ENCODE results near the gene TMEM125. TPM values are rescaled to one million over a fixed set of nuclear protein-coding genes. Genes with fewer than 3 reads are reported as not detected.

Gene TMEM125
- polyA plus RNA-seq, 3 donors, result not detected

DNA sequence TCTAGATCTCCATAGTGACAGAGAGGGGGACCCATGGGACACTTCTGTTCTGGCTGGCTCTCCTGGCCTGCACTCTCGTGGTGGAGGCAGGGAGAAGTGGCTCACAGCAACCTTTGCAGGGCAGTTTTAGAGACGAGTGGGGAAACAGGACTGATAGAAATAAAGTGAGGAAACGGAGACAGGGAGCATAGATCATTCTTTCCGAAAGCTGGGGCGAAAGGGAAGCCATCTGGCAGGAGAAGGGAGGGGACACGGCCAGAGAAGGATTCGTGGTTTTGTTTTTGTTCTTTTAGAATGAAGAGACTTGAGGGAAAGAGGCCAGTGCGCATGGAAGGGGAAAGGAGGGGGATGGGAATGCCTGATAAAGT, 34.5 kb downstream of the TMEM125 start:
- Histone ChIP-seq H3K9me3 (replicated peaks in 1 of 2; ENCODE audit: control insufficient read depth in 1 of 2, insufficient read depth in 1 of 2, low read length in 2 of 2) (no peaks in the 10 kb centered on the region), H3K36me3 (replicated peaks in 1 of 2; ENCODE audit: control insufficient read depth in 1 of 2, insufficient read depth in 2 of 2, low read length in 2 of 2) (no peaks in the 10 kb centered on the region), H3K79me2 (ENCODE audit: insufficient read depth, low read length) (no peaks in the 10 kb centered on the region), H3K4me1 (ENCODE audit: control insufficient read depth in 1 of 2, insufficient read depth in 2 of 2, low read length in 2 of 2) (peaks cover 0 to 5% of the 10 kb centered on the region in 2 donors), H3K4me2 (replicated peaks; ENCODE audit: extremely low read depth, low read length, poor library complexity, severe bottlenecking) (no peak overlapping the region), H4K20me1 (ENCODE audit: insufficient read depth, low read length) (no peaks in the 10 kb centered on the region), H2AFZ (ENCODE audit: insufficient read depth, low read depth, low read length, poor library complexity, severe bottlenecking) (peak overlapping the region; percentile 29), H3K27me3 (ENCODE audit: control insufficient read depth in 2 of 2, insufficient read depth in 2 of 2, low read length in 2 of 2) (no peaks in the 10 kb centered on the region), H3K9ac (ENCODE audit: insufficient read depth, low read length, poor library complexity, severe bottlenecking) (no peak overlapping the region), H3K27ac (ENCODE audit: low read depth in 1 of 2, low read length in 2 of 2) (no peak overlapping the region), H3K4me3 (replicated peaks in 1 of 3; ENCODE audit: low read depth in 2 of 3, low read length in 3 of 3) (no peak overlapping the region)
- 10% methylated on average over 6 of the region's 8 CpGs for WGBS (ENCODE audit: insufficient coverage)
- Mint-ChIP-seq H3K9me3 (peaks cover 0 to 2% (median 0%) of the 10 kb centered on the region in 7 donors), H3K4me1 (peaks cover 8% of the 10 kb centered on the region), H3K4me3 (no peak overlapping the region), H3K27ac (peak overlapping the region in 1 of 7 donors; percentile 55), H3K36me3 (no peaks in the 10 kb centered on the region), H3K27me3 (ENCODE audit: low read depth in 3 of 3) (peaks cover 0 to 4% (median 2%) of the 10 kb centered on the region in 3 donors)
- no peak for DNase-seq
- TF ChIP-seq, protein P1, sequence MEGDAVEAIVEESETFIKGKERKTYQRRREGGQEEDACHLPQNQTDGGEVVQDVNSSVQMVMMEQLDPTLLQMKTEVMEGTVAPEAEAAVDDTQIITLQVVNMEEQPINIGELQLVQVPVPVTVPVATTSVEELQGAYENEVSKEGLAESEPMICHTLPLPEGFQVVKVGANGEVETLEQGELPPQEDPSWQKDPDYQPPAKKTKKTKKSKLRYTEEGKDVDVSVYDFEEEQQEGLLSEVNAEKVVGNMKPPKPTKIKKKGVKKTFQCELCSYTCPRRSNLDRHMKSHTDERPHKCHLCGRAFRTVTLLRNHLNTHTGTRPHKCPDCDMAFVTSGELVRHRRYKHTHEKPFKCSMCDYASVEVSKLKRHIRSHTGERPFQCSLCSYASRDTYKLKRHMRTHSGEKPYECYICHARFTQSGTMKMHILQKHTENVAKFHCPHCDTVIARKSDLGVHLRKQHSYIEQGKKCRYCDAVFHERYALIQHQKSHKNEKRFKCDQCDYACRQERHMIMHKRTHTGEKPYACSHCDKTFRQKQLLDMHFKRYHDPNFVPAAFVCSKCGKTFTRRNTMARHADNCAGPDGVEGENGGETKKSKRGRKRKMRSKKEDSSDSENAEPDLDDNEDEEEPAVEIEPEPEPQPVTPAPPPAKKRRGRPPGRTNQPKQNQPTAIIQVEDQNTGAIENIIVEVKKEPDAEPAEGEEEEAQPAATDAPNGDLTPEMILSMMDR (IDR thresholded peaks at IDR 0.05), result no peak
- intact Hi-C loops (cut with micrococcal nuclease), result no loop called here

DNA sequence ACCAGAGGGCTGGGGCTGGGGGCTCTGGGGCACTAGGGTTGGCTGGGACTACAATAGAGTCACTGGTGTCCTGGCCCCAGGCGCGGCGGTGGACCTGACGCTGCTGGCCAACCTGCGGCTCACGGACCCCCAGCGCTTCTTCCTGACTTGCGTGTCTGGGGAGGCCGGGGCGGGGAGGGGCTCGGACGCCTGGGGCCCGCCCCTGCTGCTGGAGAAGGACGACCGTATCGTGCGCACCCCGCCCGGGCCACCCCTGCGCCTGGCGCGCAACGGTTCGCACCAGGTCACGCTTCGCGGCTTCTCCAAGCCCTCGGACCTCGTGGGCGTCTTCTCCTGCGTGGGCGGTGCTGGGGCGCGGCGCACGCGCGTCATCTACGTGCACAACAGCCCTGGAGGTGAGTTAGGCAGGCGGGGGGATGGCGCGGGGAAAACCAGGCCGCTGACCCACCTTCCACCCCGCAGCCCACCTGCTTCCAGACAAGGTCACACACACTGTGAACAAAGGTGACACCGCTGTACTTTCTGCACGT, 35.1 kb downstream of the TMEM125 start:
- Histone ChIP-seq H3K4me3 (replicated peaks in 1 of 3; ENCODE audit: low read depth in 2 of 3, low read length in 3 of 3) (no peak overlapping the region), H3K27ac (ENCODE audit: low read depth in 1 of 2, low read length in 2 of 2) (no peak overlapping the region), H3K9me3 (replicated peaks in 1 of 2; ENCODE audit: control insufficient read depth in 1 of 2, insufficient read depth in 1 of 2, low read length in 2 of 2) (no peaks in the 10 kb centered on the region), H2AFZ (ENCODE audit: insufficient read depth, low read depth, low read length, poor library complexity, severe bottlenecking) (no peak overlapping the region), H3K79me2 (ENCODE audit: insufficient read depth, low read length) (no peaks in the 10 kb centered on the region), H3K4me1 (ENCODE audit: control insufficient read depth in 1 of 2, insufficient read depth in 2 of 2, low read length in 2 of 2) (peaks cover 0 to 5% of the 10 kb centered on the region in 2 donors), H3K9ac (ENCODE audit: insufficient read depth, low read length, poor library complexity, severe bottlenecking) (no peak overlapping the region), H4K20me1 (ENCODE audit: insufficient read depth, low read length) (no peaks in the 10 kb centered on the region), H3K4me2 (replicated peaks; ENCODE audit: extremely low read depth, low read length, poor library complexity, severe bottlenecking) (no peak overlapping the region), H3K27me3 (ENCODE audit: control insufficient read depth in 2 of 2, insufficient read depth in 2 of 2, low read length in 2 of 2) (no peaks in the 10 kb centered on the region), H3K36me3 (replicated peaks in 1 of 2; ENCODE audit: control insufficient read depth in 1 of 2, insufficient read depth in 2 of 2, low read length in 2 of 2) (no peaks in the 10 kb centered on the region)
- TF ChIP-seq, protein P1 (IDR thresholded peaks at IDR 0.05), result no peak
- DNase-seq, result no peak
- Mint-ChIP-seq H3K9me3 (peaks cover 0 to 2% (median 0%) of the 10 kb centered on the region in 7 donors), H3K4me1 (peaks cover 8% of the 10 kb centered on the region), H3K27ac (no peak overlapping the region), H3K27me3 (ENCODE audit: low read depth in 3 of 3) (peaks cover 0 to 4% (median 1%) of the 10 kb centered on the region in 3 donors), H3K4me3 (no peak overlapping the region), H3K36me3 (no peaks in the 10 kb centered on the region)
- intact Hi-C loops (cut with micrococcal nuclease), result no loop called here
- WGBS (ENCODE audit: insufficient coverage), result 96% methylated on average over 44 of the region's 46 CpGs

All from CD14-positive monocyte (primary cell).